OCI-LY3 (cell line): ENCODE measurements around the gene DPY19L2.
"Not testable (repeated sequence)": the region's sequence is repeated elsewhere in the genome, so short reads cannot be mapped to it uniquely, and the experiment has no call there.

Source experiments
- CTCF ChIP-seq: fragments of 200-600, 300-600 bp; sonication (generic); IDR thresholded peaks from 2 replicates; pipeline ENCODE4 v1.5.1; 2014; ENCODE audit warnings: antibody characterized with exemption, low read length, low read depth
- EZH2phosphoT487 ChIP-seq: fragments of 200-600 bp; shearing (Covaris generic); IDR thresholded peaks from 2 replicates; pipeline ENCODE4 v1.6.1; 2018; ENCODE audit warnings: antibody characterized with exemption, mixed run types, low read depth

GRCh38 chr12:63655543-63656257, 12.6 kb downstream of the DPY19L2 start:
- TF ChIP-seq CTCF, EZH2phosphoT487: not testable (repeated sequence)
